C4-2B (cell line): ENCODE results near the gene LHX3.

Experiments used
- H3K27ac ChIP-seq: fragments of 450-650 bp; 2 replicates; pipeline ENCODE4 v1.5.1; 2017
- CTCF ChIP-seq: fragments of 450-650 bp; conservative IDR thresholded peaks from 2 replicates; pipeline ENCODE4 v1.5.1; 2017; ENCODE audit warnings: mild to moderate bottlenecking
- ZFX ChIP-seq: fragments of 450-650 bp; IDR thresholded peaks from 2 replicates; pipeline ENCODE4 v1.6.1; 2017

Gene LHX3

DNA sequence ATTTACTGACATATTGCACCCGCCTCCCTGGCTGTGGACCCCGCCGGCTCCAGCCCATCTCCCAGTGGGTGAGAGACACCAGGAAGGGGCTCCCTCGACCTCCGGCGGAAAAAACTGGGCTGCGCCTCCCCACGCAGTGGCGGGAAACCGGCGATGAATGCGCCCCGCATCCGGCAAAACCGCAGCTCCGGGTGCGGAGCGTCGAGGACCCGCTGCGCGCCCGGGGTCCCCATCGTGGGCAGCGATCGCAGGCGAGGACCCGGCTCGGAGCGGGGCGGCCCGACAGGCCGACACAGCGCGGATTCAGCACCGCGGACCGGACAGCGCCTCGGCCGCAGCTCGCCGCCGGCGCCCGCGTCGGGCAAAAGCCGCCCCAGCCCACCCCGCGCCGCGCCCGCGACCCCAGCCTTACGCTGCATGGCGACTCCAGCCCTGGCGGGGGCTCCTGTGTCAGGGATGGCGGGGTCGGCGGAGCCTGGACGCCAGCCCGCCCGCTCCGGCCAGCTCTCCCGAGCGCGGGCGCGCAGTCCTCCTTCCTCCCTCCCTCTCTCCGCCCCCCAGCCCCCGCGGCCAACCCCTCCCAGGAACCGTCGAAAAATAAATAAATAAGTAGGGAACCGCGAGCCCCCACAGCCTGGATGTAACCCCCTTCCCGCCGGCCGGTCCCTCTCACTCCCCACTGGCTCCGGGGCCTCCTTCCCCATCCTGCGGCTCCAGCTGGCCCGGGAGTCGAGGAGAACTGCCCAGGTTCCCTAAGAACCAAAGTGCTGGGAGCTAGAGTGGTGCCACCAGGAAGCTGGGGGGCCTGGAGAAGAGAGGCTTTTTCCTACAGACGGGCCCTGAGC lies 3.1 kb downstream of the LHX3 start:
- H3K27ac ChIP-seq, result no peak overlapping the region
- TF ChIP-seq CTCF, result no peak
- no peak for TF ChIP-seq ZFX

GRCh38 chr9:136201174-136201573 lies 3.8 kb downstream of the LHX3 start:
- no peak overlapping the region for H3K27ac ChIP-seq
- TF ChIP-seq CTCF (no peak), ZFX (no peak)

- H3K27ac ChIP-seq, result no peak overlapping the region
- no peak for TF ChIP-seq CTCF
- no peak for TF ChIP-seq ZFX
These were observed 4.5 kb downstream of the LHX3 start for GRCh38 chr9:136200424-136200823.

DNA sequence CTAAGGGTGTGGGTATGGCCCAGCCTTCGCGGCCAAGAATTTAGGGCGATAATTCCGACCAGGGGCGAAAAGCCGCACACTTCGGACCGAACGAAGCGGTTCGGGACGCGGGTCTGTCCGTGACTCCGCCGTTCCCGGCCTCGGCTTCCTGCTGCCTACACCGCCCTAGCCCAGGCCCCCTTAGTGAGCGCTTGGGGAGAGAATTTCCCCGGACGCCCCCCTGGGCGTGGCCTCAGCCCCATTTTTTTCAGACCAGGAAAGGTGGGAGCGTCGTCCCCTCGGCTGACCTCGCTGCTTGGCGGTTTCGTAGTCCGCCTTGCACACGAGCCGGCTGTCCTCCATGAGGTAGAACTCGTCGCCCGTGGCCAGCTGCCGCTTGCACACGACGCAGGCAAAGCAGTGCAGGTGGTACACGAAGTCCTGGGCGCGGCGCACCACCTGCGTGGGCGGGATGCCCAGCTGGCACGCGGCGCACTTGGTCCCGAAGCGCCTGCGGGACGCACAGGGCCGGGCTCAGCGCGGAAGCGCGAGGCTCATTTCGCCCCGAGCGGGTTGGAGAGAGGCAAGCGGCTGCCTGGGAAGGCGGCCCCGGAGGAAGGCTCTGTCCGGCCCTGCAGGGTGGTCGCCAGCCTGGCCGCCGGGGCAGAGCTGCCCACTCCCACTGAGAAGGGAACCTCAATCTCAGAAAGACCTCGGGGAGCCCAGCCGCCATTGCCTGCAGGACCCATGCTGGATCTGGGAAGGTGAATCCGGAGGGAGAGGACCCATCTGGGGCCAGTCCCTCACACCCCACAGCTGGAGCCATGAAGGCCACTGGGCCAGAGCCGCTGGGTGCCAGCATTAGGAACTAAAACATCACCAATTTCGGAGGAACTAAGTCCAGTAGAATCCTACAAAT lies 5.3 kb downstream of the LHX3 start:
- TF ChIP-seq ZFX, result no peak
- TF ChIP-seq CTCF, result no peak
- H3K27ac ChIP-seq, result no peak overlapping the region

DNA sequence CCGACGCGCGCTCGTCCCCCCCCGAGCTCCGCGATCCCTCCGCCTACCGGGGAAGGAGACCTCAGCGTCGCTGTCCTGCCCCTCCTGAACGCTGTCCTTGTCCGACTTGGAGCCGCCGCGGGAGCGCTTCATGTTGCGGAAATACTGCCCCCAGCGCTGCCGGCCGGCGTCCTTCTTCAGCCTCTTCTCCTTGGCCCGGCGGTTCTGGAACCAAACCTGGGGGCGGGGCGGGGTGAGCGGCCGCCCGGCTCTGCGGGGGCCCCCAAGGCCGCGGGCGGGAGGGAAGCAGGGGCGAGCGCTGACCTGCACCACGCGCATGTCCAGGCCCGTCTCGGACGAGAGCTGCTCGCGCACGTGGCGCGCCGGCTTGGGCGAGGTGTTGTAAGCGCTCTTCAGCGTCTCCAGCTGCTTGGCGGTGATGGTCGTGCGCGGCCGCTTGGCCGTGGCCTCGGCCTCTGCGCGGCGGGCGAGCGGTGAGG lies 6.3 kb downstream of the LHX3 start:
- no peak overlapping the region for H3K27ac ChIP-seq
- no peak for TF ChIP-seq ZFX
- TF ChIP-seq CTCF, result no peak

- no peak overlapping the region for H3K27ac ChIP-seq
- TF ChIP-seq ZFX (no peak), CTCF (no peak)
These were observed 6.9 kb downstream of the LHX3 start for GRCh38 chr9:136197930-136198604.
